GM08714 (cell line): Measurements from ENCODE around the gene IL13.

ENCODE experiments used
- H3K4me3 ChIP-seq: fragments of 200-500 bp; sonication (Bioruptor generic); 2 replicates; pipeline ENCODE4 v1.5.1; 2014; ENCODE audit warnings: mild to moderate bottlenecking, low read length, inconsistent platforms
- ZNF274 ChIP-seq: IDR thresholded peaks from 2 replicates; pipeline ENCODE4 v1.6.1; 2012; ENCODE audit warnings: mild to moderate bottlenecking, low read depth, low read length

Gene IL13

DNA sequence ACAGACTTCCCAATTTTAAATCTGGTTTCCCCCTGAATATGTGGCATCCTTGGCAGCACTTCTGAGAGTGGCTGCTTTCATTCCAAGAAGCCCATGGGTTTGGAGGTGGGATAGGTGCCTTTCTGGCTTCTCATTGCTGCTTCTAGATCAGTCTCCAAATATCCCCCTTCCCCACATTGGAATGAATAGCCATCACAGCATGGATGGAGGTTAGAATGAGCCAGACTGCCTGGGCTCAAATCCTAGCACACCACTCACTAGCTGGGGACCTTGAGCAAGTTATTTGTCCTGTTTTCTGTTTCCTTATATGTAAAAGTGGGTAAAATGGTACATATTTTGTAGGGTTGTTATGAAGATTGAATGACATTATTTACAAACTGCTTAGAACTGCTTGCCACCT, 13.8 kb upstream of the IL13 start:
- no peak for TF ChIP-seq ZNF274
- H3K4me3 ChIP-seq, result no peak overlapping the region

DNA sequence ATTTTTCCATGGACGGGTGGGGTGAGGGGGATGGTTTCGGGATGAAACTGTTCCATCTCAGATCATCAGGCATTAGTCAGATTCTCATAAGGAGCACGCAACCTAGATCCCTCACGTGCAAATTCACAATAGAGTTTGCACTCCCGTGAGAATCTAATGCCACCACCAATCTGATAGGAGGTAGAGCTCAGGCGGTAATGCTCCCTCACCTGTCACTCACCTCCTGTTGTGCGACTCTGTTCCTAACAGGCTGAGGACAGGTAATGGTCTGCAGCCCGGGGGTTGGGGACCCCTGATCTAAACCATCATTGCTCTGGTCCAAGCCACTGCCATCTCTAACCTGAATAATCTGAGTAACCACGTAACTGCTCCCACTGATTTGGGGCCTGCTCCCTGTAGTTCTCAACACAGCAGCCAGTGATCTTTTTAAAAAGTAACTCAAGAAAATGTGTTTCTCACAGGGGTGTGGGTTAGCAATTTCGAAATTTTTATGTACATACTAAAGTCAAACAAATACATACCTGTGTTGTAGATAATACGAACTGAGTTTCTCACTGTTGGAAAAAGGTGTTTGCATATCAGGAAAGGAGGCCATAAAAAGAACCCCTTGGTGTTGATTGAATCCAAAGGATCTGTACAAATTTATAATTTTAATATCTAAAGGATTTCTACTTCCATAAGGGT, 11.2 kb upstream of the IL13 start:
- TF ChIP-seq ZNF274, result no peak
- H3K4me3 ChIP-seq, result no peak overlapping the region

- H3K4me3 ChIP-seq, result no peak overlapping the region
- no peak for TF ChIP-seq ZNF274
These were observed 10.5 kb upstream of the IL13 start for GRCh38 chr5:132647473-132647872.

DNA sequence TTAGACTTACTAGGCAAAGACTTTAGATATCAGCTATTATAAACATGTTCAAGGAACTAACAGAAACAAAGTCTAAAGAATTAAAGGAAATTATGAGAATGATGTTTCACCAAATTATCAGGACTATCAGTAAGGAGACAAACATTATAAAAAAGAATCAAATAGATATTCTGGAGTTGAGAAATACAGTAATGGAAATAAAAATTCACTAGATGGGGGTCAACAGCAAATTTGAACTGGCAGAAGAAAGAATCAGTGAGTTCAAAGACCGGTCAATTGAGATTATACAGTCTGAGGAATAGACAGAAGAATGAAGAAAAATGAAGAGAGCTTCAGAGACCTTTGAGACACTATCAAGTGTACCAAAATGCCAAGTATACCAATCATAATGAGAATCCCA, 9.6 kb upstream of the IL13 start:
- TF ChIP-seq ZNF274, result no peak
- H3K4me3 ChIP-seq, result no peak overlapping the region

- TF ChIP-seq ZNF274, result no peak
- H3K4me3 ChIP-seq, result no peak overlapping the region
These were observed 6.0 kb upstream of the IL13 start for GRCh38 chr5:132651838-132652469.

DNA sequence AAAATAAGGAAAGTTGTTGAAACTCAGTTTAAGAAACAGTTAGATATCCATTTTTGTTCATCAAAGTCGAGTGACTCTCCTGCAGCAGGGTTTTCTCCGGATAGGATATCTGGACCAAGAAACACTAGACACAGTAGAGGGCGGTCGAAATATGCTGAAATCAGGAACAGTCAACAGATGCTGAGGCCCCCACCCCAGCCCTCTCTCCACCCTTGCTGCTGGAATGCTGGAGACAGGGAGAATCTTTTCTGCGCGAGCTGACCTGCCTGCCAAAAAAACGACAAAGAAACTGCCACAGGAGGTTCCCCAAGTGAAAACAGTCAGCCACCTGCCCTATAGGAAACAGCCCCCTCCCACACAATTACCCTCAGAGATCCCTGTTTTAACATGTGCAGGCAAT, 4.3 kb upstream of the IL13 start:
- no peak for TF ChIP-seq ZNF274
- H3K4me3 ChIP-seq, result no peak overlapping the region

DNA sequence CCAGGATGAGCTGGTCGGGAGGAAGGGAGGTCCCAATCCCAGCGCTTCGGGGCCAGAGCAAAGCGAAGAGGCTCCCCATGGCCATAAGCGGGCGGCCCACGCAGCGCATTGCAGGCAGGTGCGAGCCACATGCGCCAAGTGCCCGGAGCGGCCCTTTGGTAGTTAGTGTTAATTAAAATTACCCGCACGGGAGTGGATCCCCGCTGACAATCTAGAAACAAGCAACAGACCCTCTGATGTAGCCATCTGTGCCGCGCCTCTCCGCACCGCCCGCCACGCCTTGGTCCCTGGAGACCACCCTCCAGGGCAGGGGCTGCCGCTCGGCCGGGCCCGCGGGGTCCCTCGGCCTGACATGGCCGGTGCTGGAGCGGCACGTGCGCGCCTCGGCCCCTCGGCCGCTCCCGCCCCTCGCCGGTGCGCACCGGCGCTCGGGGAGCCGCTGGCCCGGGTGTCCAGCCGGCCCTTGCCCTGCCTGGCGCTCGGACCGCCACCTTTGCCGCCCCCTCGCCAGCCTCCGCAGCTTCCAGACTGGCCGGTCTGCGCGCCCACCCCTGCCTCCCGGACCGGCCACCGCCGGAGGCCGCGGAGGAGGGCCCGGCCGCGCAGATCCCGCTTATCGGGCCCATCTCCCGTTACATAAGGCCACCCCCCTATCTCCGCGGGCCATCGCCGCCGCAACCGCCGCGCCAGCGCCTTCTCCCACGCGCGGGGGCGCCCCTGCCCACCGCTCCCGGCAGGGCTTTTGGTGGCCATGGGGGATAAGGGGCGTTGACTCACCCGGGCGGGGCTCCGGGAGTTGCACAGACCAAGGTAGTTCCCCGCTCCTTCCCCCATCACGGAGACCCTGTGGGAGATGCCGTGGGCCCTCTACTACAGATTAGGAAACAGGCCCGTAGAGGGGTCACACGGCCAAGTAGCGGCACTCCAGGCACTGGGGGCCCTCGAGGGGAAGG, 1.9 kb upstream of the IL13 start:
- H3K4me3 ChIP-seq, result peak overlapping the region; percentile 15; the same call in 1 of the 2 replicates
- TF ChIP-seq ZNF274, result no peak

- H3K4me3 ChIP-seq, result no peak overlapping the region
- TF ChIP-seq ZNF274, result no peak
These were observed 1.1 kb upstream of the IL13 start for GRCh38 chr5:132656774-132657355.

GRCh38 chr5:132658381-132659302, 669 bp downstream of the IL13 start:
- no peak for TF ChIP-seq ZNF274
- H3K4me3 ChIP-seq, result no peak overlapping the region

- TF ChIP-seq ZNF274, result no peak
- no peak overlapping the region for H3K4me3 ChIP-seq
These were observed 1.9 kb downstream of the IL13 start for GRCh38 chr5:132659598-132660493.

GRCh38 chr5:132661231-132662003, 3.4 kb downstream of the IL13 start:
- TF ChIP-seq ZNF274, result no peak
- H3K4me3 ChIP-seq, result no peak overlapping the region

- TF ChIP-seq ZNF274, result no peak
- no peak overlapping the region for H3K4me3 ChIP-seq
These were observed 4.0 kb downstream of the IL13 start for GRCh38 chr5:132662004-132662401.
